Pulmonary artery endothelial cell (primary cell): ENCODE results near the gene TMEM217. TPM values are rescaled to one million over a fixed set of nuclear protein-coding genes. Genes with fewer than 3 reads are reported as not detected.
"Not testable (repeated sequence)": the region's sequence is repeated elsewhere in the genome, so short reads cannot be mapped to it uniquely, and the experiment has no call there.

Experiments
- DNase-seq: peaks from one replicate; pipeline ENCODE4 v3.0.0-alpha.2; 2011; ENCODE audit warnings: low read depth, low spot score
- total RNA-seq: library from RNA; depleted of rRNA; stranded (reverse); fragments of >200 nt; gene quantifications from 2 replicates; pipeline ENCODE4 v1.2.3, GENCODE V29; 2014

TMEM217 gene
- total RNA-seq, 1 donor from 2014 or later, result 8.8 TPM

DNA sequence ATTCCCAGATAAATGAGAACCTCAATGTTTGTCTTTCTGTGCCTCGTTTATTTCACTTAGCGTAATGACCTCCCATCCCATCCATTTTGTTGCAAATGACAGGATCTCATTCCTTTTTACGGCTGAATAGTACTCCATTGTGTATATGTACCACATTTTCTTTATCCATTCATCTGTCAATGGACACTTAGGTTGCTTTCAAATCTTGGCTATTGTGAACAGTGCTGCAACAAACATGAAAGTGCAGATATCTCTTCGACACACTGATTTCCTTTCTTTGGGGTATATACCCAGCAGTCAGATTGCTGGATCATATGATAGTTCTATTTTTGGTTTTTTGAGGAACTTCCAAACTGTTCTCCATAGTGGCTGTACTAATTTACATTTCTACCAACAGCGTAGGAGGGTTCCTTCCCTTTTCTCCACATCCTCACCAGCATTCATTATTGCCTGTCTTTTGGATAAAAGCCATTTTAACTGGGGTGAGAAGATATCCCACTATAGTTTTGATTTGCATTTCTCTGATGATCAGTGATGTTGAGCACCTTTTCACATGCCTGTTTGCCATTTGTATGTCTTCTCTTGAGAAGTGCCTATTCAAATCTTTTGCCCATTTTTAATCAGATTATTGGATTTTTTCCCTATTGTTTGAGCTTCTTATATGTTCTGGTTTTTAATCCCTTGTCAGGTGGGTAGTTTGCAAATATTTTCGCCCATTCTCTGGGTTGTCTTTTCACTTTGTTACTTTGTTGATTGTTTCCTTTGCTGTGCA lies 71.8 kb downstream of the TMEM217 start:
- not testable (repeated sequence) for DNase-seq

DNA sequence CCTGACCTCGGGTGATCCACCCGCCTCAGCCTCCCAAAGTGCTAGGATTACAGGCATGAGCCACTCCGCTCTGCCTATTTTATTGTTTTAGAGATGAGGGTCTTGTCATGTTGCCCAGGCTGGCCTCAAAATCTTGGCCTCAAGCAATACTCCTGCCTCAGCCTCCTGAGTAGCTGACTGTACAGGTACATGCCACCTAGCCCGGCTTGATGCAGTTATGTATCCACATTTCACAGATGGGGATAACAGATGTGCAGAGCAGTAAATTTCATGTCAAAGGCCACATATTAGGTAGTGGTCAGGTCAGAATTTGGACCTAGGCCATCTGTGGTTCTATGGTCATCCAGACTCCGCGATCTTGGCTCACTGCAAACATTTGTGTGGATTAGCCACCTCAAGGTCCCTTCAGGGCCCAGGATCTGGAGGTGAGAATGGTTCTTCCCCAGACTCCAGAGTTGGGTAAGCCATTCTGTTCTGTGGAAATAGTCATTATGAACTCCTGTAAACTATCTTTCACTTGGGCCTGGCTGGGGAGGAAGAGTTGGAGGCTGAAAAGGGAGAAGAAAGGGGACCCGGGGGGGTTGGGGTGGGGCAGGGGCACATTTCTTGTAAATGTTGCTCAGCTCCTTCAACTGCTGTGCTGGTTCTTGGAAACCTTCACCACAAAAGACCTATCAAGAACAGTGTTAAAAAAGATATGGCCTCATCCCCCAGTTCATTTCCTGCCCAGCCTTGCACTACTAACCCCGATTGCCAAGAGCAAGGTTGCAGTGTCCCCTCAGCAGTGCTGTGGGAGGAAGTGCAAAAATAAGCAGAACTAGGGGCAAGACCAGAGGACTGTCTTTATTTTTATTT lies 75.0 kb downstream of the TMEM217 start:
- no peak for DNase-seq

DNA sequence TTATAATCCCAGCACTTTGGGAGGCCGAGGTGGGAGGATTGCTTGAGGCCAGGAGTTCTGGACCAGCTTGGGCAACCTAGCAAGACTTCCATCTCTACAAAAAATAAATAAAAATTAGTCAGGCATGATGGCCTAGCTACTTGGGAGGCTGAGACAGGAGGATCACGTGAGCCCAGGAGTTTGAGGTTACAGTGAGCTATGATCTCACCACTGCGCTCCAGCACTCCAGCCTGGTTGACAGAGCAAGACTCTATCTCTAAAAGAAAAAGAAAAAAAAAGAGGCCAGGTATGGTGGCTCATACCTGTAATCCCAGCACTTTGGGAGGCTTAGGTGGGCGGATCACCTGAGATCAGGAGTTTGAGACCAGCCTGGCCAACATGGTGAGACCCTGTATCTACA lies 77.3 kb downstream of the TMEM217 start:
- not testable (repeated sequence) for DNase-seq

DNA sequence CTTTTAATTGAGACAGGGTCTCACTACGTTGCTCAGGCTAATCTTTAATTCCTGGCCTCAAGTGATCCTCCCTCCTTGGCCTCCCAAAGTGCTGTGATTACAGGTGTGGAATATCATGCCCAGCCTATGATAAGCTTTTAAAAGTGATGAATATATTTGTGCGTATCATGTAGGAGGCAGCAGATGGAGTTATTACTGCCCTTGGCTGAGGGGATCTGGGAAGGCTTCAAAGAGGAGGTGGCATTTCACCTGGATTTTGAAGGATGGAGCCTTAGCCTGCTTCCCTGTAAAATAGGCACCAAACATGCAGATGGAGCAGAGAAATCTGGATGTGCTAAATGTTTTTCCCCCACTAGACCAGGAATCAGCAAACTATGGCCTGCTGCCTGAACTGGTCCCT lies 77.9 kb downstream of the TMEM217 start:
- DNase-seq, result no peak

DNA sequence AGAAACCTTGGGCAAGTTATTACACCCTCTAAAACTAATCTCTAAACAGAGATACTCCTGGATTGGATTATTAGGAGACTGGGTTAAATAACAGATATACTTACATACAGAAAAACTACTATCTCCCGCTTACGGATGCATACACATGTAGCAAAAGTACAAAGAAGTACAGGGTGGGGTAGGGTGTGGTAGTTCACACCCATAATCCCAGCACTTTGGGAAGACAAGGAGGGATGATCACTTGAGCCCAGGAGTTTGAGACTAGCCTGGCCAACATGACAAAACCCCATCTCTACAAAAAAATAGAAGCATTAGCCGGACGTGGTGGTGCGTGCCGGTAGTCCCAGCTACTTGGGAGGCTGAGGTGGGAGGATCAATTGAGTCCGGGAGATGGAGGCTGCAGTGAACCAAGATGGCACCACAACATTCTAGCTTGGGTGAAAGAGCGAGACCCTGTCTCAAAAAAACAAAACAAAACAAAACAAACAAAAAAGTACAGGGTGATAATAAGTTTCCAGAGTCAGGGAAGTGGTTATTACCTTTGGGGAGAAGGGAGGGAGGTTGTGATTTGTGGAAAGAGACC lies 79.9 kb downstream of the TMEM217 start:
- no peak for DNase-seq

DNA sequence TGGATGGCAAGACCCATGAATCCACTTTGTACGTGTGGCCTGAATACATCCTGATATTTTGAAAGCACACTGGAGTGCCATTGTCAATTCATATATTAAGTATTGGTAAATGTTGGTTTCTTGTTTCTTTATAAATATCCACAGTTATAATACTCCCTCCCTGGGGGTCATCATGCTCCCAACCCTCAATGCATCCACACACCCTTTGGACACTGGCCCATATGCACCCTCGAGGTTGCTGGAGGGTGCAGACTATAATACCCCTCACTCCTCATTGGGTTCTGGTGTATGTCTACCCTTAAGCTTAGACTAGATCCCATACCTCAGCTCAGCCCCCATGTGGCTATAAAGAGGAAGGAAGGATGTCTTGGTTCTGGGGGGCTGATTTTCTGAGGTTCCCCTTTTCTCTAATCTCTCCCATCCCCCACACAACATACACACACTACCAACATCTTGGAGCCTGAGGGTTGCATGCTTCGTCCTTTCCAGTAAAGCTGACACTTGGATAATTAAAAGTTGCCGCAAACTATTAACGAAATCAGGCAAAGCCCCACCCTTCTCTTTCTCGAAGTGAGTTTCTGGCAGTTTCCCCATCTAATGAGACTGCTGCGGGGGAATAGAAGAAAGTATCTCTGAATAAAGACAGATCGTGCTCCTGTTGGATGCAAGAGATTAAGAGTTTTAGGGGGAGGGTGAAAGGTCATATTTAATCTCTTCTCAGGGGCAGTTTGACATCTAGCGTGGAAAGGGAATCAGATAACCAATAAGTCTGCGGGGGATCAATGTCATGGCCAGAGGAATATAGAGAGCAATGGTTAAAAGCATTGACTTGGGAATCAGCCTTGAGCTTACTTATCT lies 80.6 kb downstream of the TMEM217 start:
- no peak for DNase-seq

DNA sequence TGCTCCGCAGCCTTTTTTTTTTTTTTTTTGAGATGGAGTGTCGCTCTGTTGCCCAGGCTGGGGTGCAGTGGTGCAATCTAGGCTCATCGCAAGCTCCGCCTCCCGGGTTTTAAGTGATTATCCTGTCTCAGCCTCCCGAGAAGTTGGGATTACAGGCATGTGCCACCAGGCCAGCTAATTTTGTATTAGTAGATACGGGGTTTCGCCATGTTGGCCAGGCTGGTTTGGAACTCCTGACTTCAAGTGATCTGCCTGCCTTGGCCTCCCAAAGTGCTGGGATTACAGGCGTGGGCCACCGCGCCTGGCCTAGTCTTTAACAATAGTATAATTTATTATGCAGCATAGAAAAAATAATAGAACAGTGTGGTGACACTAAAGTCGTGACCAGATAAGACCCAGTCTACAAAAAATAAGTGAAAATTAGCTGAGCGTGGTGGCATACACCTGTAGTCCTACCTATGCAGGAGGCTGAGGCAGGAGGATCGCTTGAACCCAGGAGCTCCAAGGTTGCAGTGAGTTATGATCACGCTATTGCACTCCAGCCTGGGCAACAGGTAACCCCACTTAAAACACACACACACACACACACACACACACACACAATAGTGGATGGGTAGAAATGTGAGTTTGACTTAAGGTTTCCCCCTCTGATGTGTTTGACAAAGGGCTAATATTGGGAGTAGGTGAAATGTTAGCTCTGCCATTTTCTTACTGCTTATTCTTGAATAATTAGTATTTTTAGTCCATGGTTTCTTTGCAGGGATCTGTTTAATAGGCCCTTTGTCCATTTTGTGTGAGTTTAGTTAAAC lies 81.5 kb downstream of the TMEM217 start:
- no peak for DNase-seq

DNA sequence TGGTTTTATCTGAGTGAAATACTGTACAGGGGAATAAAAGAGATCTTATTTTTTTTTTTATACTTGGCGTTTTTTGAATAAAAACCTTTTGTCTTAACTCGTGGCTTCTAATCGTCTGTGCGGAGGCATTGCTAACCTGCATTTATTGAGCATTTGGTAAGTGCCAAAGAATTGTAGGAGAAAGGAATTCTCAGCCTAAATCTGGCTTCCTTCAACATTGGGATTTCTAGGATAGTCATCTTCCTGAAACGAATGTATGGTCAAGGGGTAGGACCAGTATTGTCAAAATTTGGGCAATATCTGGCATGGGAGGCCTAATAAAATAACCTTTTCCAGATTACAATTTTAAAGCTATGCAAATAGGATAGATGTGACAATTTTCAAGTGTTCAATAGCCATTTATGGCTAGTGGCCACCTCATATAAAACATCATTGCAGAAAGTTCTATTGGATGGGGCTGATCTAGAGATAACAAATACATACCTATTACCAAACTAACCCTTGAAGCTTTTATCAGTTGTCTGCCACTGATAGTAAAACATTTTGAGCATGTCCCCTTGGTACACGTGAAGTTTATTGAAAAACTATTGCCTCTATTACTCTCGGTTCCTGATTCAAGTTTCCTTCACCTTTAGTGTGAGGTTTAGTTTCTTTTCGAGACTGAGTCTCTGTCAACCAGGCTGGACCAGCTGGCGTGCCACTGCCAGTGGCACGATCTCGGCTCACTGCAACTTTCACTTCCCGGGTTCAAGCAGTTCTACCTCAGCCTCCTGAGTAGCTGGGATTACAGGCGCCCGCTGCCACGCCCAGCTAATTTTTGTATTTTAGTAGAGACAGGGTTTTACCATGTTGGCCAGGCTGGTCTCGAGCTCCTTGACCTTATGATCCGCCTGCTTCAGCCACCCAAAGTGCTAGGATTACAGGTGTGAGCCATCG lies 82.3 kb downstream of the TMEM217 start:
- DNase-seq, result no peak

DNA sequence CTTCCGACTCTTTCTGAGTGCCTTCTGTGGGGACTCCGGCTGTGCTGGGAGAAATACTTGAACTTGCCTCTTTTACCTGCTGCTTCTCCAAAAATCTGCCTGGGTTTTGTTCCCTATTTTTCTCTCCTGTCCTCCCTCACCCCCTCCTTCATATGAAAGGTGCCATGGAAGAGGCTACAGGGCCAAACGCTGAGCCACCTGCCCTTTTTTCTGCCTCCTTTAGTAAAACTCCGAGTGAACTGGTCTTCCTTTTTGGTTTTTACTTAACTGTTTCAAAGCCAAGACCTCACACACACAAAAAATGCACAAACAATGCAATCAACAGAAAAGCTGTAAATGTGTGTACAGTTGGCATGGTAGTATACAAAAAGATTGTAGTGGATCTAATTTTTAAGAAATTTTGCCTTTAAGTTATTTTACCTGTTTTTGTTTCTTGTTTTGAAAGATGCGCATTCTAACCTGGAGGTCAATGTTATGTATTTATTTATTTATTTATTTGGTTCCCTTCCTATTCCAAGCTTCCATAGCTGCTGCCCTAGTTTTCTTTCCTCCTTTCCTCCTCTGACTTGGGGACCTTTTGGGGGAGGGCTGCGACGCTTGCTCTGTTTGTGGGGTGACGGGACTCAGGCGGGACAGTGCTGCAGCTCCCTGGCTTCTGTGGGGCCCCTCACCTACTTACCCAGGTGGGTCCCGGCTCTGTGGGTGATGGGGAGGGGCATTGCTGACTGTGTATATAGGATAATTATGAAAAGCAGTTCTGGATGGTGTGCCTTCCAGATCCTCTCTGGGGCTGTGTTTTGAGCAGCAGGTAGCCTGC lies 83.2 kb downstream of the TMEM217 start:
- no peak for DNase-seq

DNA sequence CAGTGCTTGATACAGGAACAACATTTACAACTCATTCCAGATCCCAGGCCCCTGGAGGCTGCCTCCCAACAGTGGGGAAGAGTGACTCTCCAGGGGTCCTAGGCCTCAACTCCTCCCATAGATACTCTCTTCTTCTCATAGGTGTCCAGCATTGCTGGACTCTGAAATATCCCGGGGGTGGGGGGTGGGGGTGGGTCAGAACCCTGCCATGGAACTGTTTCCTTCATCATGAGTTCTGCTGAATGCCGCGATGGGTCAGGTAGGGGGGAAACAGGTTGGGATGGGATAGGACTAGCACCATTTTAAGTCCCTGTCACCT lies 83.8 kb downstream of the TMEM217 start:
- DNase-seq, result no peak

DNA sequence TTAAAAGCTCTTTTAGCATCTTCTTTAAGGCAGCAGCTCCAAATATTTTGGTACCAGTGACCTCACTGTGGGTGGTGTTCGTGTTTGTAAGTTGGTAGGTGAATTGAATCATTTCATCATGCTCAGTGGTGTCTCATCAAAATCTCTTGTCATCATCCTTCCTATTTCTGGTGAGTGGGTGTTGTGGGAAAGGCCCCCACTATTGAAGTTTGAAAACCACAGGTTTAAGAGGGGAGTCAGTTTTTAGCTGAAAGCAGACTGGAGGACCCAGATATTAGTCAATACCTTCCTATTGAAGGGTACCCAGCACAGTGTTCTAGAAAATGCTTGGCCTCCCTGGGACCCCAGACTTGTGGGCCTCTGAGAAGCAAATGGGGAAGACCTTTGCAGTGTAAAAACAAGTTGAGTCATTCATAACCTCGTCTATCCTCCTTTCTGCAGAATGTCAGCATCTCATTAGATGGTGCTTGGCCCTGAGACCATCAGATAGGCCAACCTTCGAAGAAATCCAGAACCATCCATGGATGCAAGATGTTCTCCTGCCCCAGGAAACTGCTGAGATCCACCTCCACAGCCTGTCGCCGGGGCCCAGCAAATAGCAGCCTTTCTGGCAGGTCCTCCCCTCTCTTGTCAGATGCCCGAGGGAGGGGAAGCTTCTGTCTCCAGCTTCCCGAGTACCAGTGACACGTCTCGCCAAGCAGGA lies 84.3 kb downstream of the TMEM217 start:
- no peak for DNase-seq

DNA sequence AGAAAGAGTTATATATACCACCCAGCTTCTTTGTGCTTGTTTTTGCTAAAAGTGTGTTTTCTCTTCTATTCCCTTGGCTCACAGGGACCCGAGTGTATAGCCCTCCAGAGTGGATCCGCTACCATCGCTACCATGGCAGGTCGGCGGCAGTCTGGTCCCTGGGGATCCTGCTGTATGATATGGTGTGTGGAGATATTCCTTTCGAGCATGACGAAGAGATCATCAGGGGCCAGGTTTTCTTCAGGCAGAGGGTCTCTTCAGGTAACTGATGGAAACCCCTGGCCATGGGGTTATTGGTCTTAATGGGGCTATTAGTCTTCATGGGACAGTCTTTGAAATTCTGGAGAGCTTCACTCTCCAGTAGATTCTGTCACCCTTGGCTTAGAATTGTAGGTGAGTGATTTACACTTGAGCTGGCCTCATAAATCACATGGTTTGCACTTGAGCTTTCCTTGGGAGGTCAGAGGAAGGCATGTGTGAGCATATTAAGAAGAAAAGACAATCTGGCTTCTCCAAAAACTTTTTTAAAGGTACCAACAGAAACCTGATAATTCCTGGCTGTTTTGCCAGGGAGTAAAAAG lies 84.9 kb downstream of the TMEM217 start:
- DNase-seq, result no peak

DNA sequence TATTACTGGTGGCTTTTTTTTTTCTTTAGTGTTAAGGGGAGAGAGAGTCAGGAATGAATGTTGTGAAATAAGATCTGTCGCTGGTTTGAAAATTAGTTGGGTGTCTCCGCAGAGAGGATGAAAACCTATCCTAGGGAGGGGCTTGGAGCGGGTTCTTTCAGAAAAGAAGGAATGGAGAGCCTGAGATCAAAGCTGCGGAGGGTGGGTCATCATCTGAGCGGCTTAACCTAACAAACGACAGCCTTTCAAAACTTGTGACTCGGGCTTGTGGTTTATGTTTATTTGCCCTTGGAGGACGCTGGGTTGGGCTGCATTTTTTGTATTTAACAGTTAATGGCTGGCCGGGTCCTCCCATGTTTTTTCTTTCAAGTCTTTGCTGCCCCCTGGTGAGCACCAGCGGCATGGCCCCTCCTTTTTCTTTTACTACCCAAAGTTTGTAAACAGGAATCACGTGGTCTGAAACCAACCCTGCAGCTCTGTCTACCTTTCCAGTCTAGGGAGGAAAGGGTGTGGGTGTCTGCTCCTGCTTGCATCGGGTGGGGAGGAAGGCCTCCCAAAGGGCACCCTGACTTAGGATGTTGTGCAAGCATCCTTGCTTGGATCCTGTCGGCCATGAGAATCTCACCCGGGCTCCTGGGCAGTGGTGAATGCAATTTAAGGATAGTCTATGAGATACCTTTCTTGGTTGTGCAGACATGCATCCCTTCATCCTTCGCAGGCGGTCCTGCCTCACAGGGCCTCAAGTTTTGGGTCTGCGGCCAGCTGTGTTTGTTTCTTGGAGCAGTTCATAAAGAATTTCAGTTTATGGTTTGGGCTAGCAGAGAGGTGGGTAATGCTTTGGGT lies 85.8 kb downstream of the TMEM217 start:
- peak; percentile 32 for DNase-seq

DNA sequence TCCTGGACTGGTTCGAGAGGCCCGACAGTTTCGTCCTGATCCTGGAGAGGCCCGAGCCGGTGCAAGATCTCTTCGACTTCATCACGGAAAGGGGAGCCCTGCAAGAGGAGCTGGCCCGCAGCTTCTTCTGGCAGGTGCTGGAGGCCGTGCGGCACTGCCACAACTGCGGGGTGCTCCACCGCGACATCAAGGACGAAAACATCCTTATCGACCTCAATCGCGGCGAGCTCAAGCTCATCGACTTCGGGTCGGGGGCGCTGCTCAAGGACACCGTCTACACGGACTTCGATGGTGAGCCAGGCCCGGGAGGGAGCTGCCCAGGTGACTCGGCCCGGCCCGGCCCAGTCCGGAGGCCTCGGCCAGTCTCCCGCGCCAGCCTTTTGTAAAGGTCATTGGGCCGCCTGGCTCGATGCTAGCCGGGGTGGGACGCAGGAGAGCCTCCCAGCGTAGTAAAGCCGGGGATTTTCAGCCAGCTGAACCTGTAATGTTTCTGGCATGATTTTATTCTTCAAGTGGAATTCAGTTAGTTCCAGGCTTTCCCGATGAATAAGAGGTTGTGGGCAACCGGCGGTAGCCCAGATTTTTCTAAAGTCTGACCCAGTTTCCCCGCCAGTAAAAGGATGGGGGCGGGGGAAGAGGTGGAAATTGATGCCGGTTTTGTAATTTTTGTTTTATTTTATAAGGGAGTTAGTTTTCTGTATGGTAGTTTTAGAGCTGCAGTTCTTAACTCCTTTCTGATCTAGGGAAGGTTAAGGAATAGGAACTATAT lies 86.6 kb downstream of the TMEM217 start:
- DNase-seq, result no peak

DNA sequence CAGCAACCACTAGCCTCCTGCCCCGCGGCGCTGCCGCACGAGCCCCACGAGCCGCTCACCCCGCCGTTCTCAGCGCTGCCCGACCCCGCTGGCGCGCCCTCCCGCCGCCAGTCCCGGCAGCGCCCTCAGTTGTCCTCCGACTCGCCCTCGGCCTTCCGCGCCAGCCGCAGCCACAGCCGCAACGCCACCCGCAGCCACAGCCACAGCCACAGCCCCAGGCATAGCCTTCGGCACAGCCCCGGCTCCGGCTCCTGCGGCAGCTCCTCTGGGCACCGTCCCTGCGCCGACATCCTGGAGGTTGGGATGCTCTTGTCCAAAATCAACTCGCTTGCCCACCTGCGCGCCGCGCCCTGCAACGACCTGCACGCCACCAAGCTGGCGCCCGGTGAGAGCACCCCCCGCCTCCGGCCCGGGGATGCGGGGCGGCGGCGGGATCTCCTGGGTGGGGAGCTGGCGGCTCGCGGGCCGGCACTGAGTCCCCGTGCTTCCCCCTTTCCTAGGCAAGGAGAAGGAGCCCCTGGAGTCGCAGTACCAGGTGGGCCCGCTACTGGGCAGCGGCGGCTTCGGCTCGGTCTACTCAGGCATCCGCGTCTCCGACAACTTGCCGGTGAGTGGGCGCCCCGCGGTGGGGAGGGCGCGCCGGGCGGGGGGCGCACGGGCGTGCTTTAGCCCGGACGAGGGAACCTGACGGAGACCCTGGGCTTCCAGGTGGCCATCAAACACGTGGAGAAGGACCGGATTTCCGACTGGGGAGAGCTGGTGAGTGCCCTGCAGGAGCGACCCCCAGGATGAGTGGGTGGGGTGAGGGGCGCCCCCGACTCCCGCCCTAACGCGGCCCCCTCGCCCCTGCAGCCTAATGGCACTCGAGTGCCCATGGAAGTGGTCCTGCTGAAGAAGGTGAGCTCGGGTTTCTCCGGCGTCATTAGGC lies 87.4 kb downstream of the TMEM217 start:
- no peak for DNase-seq
